Neural cell (in vitro differentiated cells): ENCODE results near the gene GLB1L. TPM values are rescaled to one million over a fixed set of nuclear protein-coding genes. Genes with fewer than 3 reads are reported as not detected.

Experiments used
- H2AFZ ChIP-seq: fragments of 200-600, 300-800 bp; sonication (generic), shearing (Covaris generic); 2 replicates; pipeline ENCODE4 v1.6.0; 2014; ENCODE audit warnings: low read depth, mild to moderate bottlenecking, antibody characterized with exemption, low read length, moderate library complexity
- H3F3A ChIP-seq: fragments of 200-600 bp; shearing (Covaris generic); 2 replicates; pipeline ENCODE4 v1.6.1; 2016; ENCODE audit warnings: mild to moderate bottlenecking, moderate library complexity, mixed read lengths, antibody characterized with exemption, low read length; ENCODE audit not compliant: insufficient read depth, poor library complexity, severe bottlenecking
- H3K27ac ChIP-seq: fragments of 200-600, 300-800 bp; sonication (generic), shearing (Covaris generic); 2 replicates; pipeline ENCODE4 v1.5.1; 2014; ENCODE audit warnings: mild to moderate bottlenecking, low read length, moderate library complexity
- H3K27me3 ChIP-seq: fragments of 300-800, 200-600 bp; sonication (generic), shearing (Covaris generic); 2 replicates; pipeline ENCODE4 v1.6.0; 2014; ENCODE audit warnings: mild to moderate bottlenecking, low read depth, low read length, moderate library complexity; ENCODE audit not compliant: insufficient read depth
- H3K36me3 ChIP-seq: fragments of 300-800, 200-600 bp; sonication (generic), shearing (Covaris generic); 2 replicates; pipeline ENCODE4 v1.5.1; 2014; ENCODE audit warnings: mild to moderate bottlenecking, antibody characterized with exemption, low read length, moderate library complexity; ENCODE audit not compliant: insufficient read depth
- H3K4me2 ChIP-seq: fragments of 300-800, 200-600 bp; sonication (generic), shearing (Covaris generic); 2 replicates; pipeline ENCODE4 v1.6.0; 2014; ENCODE audit warnings: mild to moderate bottlenecking, low read length
- H3K4me3 ChIP-seq: fragments of 300-800, 200-600 bp; sonication (generic), shearing (Covaris generic); 2 replicates; pipeline ENCODE4 v1.5.1; 2014; ENCODE audit warnings: mild to moderate bottlenecking, low read length, moderate library complexity
- H3K79me2 ChIP-seq: fragments of 200-600 bp; shearing (Covaris generic); replicated peaks from 2 replicates; pipeline ENCODE4 v1.6.0; 2014; ENCODE audit warnings: mild to moderate bottlenecking, low read length, moderate library complexity; ENCODE audit not compliant: insufficient read depth
- H3K9ac ChIP-seq: fragments of 300-800, 200-600 bp; sonication (generic), shearing (Covaris generic); 2 replicates; pipeline ENCODE4 v1.6.1; 2016; ENCODE audit warnings: mild to moderate bottlenecking, low read length, mixed read lengths
- H3K9me2 ChIP-seq: fragments of 200-600 bp; shearing (Covaris generic); 2 replicates; pipeline ENCODE4 v1.6.1; 2016; ENCODE audit warnings: mild to moderate bottlenecking, low read length, mixed read lengths; ENCODE audit not compliant: insufficient read depth
- H3K9me3 ChIP-seq: fragments of 200-600, 300-800 bp; sonication (generic), shearing (Covaris generic); 2 replicates; pipeline ENCODE4 v1.6.1; 2016; ENCODE audit warnings: mild to moderate bottlenecking, mixed run types, low read length, moderate library complexity, mixed read lengths
- H4K20me1 ChIP-seq: fragments of 200-600 bp; shearing (Covaris generic); 2 replicates; pipeline ENCODE4 v1.6.1; 2016; ENCODE audit warnings: mild to moderate bottlenecking, mixed run types; ENCODE audit not compliant: insufficient read depth
- EP300 ChIP-seq: fragments of 450-650 bp; conservative IDR thresholded peaks from 2 replicates; pipeline ENCODE4 v1.6.1; 2014; ENCODE audit warnings: antibody characterized with exemption, mild to moderate bottlenecking, moderate library complexity; ENCODE audit not compliant: poor library complexity, severe bottlenecking
- EZH2 ChIP-seq: fragments of 200-600, 300-800 bp; shearing (Covaris generic), sonication (generic); IDR thresholded peaks from 2 replicates; pipeline ENCODE4 v1.6.1; 2014; ENCODE audit warnings: antibody characterized with exemption, low read length, borderline replicate concordance, mild to moderate bottlenecking; ENCODE audit not compliant: insufficient read depth, poor library complexity, severe bottlenecking
- MXI1 ChIP-seq: fragments of 450-650 bp; conservative IDR thresholded peaks from 2 replicates; pipeline ENCODE4 v1.6.1; 2014; ENCODE audit warnings: antibody characterized with exemption, mild to moderate bottlenecking; ENCODE audit not compliant: poor library complexity, severe bottlenecking
- POLR2AphosphoS5 ChIP-seq: IDR thresholded peaks from 2 replicates; pipeline ENCODE4 v1.6.1; 2012
- RAD21 ChIP-seq: fragments of 450-650 bp; conservative IDR thresholded peaks from 2 replicates; pipeline ENCODE4 v1.6.1; 2014; ENCODE audit warnings: antibody characterized with exemption, mild to moderate bottlenecking, moderate library complexity
- SMC3 ChIP-seq: fragments of 450-650 bp; conservative IDR thresholded peaks from 2 replicates; pipeline ENCODE4 v1.6.1; 2014; ENCODE audit warnings: antibody characterized with exemption, mild to moderate bottlenecking, moderate library complexity; ENCODE audit not compliant: poor library complexity
- TAF1 ChIP-seq: IDR thresholded peaks from 2 replicates; pipeline ENCODE4 v1.6.1; 2012; ENCODE audit warnings: low read depth
- polyA plus RNA-seq: library from polyadenylated mRNA; depleted of rRNA; stranded (reverse); fragments of >200 nt; gene quantifications from 2 replicates; pipeline ENCODE4 v1.2.3, GENCODE V29; 2014
- TF ChIP-seq, protein P1 (sequence below): fragments of 450-650 bp; IDR thresholded peaks from 2 replicates; pipeline ENCODE4 v1.5.1; 2014; ENCODE audit warnings: antibody characterized with exemption, mild to moderate bottlenecking, moderate library complexity; ENCODE audit not compliant: poor library complexity, severe bottlenecking
- TF ChIP-seq, protein P2 (sequence below): IDR thresholded peaks from 2 replicates; pipeline ENCODE4 v1.6.1; 2012; ENCODE audit warnings: borderline replicate concordance

The GLB1L gene
- polyA plus RNA-seq, 1 donor from 2014 or later, result 12.9 TPM

GRCh38 chr2:219250049-219250781, 5.0 kb upstream of the GLB1L start:
- Histone ChIP-seq H3K9me2 (no peaks in the 10 kb centered on the region), H4K20me1 (no peaks in the 10 kb centered on the region), H3K27ac (no peak overlapping the region), H3K4me3 (no peak overlapping the region), H3K9ac (no peak overlapping the region), H3F3A (no peaks in the 10 kb centered on the region), H3K36me3 (peaks cover 8% of the 10 kb centered on the region), H3K79me2 (peaks cover 12% of the 10 kb centered on the region), H3K9me3 (no peaks in the 10 kb centered on the region), H3K4me2 (no peak overlapping the region), H3K27me3 (peaks cover 39% of the 10 kb centered on the region), H2AFZ (no peak overlapping the region)
- TF ChIP-seq, protein P1, sequence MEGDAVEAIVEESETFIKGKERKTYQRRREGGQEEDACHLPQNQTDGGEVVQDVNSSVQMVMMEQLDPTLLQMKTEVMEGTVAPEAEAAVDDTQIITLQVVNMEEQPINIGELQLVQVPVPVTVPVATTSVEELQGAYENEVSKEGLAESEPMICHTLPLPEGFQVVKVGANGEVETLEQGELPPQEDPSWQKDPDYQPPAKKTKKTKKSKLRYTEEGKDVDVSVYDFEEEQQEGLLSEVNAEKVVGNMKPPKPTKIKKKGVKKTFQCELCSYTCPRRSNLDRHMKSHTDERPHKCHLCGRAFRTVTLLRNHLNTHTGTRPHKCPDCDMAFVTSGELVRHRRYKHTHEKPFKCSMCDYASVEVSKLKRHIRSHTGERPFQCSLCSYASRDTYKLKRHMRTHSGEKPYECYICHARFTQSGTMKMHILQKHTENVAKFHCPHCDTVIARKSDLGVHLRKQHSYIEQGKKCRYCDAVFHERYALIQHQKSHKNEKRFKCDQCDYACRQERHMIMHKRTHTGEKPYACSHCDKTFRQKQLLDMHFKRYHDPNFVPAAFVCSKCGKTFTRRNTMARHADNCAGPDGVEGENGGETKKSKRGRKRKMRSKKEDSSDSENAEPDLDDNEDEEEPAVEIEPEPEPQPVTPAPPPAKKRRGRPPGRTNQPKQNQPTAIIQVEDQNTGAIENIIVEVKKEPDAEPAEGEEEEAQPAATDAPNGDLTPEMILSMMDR, result no peak
- TF ChIP-seq EP300, result no peak
- TF ChIP-seq MXI1, result no peak
- no peak for TF ChIP-seq RAD21
- TF ChIP-seq TAF1, result no peak
- TF ChIP-seq SMC3, result no peak
- TF ChIP-seq, protein P2, sequence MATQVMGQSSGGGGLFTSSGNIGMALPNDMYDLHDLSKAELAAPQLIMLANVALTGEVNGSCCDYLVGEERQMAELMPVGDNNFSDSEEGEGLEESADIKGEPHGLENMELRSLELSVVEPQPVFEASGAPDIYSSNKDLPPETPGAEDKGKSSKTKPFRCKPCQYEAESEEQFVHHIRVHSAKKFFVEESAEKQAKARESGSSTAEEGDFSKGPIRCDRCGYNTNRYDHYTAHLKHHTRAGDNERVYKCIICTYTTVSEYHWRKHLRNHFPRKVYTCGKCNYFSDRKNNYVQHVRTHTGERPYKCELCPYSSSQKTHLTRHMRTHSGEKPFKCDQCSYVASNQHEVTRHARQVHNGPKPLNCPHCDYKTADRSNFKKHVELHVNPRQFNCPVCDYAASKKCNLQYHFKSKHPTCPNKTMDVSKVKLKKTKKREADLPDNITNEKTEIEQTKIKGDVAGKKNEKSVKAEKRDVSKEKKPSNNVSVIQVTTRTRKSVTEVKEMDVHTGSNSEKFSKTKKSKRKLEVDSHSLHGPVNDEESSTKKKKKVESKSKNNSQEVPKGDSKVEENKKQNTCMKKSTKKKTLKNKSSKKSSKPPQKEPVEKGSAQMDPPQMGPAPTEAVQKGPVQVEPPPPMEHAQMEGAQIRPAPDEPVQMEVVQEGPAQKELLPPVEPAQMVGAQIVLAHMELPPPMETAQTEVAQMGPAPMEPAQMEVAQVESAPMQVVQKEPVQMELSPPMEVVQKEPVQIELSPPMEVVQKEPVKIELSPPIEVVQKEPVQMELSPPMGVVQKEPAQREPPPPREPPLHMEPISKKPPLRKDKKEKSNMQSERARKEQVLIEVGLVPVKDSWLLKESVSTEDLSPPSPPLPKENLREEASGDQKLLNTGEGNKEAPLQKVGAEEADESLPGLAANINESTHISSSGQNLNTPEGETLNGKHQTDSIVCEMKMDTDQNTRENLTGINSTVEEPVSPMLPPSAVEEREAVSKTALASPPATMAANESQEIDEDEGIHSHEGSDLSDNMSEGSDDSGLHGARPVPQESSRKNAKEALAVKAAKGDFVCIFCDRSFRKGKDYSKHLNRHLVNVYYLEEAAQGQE, result no peak
- TF ChIP-seq EZH2, result no peak
- TF ChIP-seq POLR2AphosphoS5, result no peak

- H3K4me3 ChIP-seq, result no peak overlapping the region
- H3K36me3 ChIP-seq, result peaks cover 8% of the 10 kb centered on the region
- H3K27ac ChIP-seq, result no peak overlapping the region
- H3K9me2 ChIP-seq, result no peaks in the 10 kb centered on the region
- no peaks in the 10 kb centered on the region for H3F3A ChIP-seq
- no peak overlapping the region for H3K9ac ChIP-seq
- H3K79me2 ChIP-seq, result peaks cover 12% of the 10 kb centered on the region
- peaks cover 31% of the 10 kb centered on the region for H3K27me3 ChIP-seq
- TF ChIP-seq, protein P2, result no peak
- TF ChIP-seq EZH2 (no peak), TAF1 (no peak)
- H3K9me3 ChIP-seq, result no peaks in the 10 kb centered on the region
- H3K4me2 ChIP-seq, result no peak overlapping the region
- H4K20me1 ChIP-seq, result no peaks in the 10 kb centered on the region
- H2AFZ ChIP-seq, result no peak overlapping the region
Observed at GRCh38 chr2:219249203-219249980, 4.1 kb upstream of the GLB1L start.
